Measurements from ENCODE around the gene KCNJ11. TPM values are rescaled to one million over a fixed set of nuclear protein-coding genes. Genes with fewer than 3 reads are reported as not detected.

The KCNJ11 gene
- total and polyA plus RNA-seq, 2 of the 8 experiments (the other 6 are each of a cell fraction or from before 2014, with no cell fraction given), result 3.8 to 6.3 TPM

DNA sequence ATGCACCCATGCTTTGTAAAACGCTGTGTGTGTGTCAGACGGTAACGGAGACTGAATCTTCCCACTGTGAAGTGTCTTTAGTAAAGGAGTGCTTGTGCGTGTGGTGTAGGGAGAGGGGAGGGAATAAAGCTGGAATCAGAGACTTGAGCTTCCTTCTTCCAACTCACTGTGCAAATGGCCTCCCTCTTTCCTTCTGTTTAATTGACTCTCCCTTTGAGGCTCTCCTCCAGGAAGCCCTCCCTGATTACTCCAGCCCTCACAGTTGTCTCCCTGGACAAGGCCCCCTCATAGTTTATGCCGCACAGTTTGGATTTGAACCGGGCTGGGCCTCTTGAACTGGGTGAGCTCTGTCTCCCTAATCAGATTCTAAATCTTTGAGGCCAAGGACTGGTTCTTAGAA is 23.0 kb upstream of the KCNJ11 start (continued):
- TF ChIP-seq SAP30 (IDR thresholded peaks at IDR 0.05; ENCODE audit: insufficient read depth, insufficient replicate concordance, low read length) (no peak), BCL11A (IDR thresholded peaks at IDR 0.05; ENCODE audit: low read depth in 2 of 2, low read length in 2 of 2) (no peak), ASH2L (IDR thresholded peaks at IDR 0.05; ENCODE audit: low read length) (no peak), BRCA1 (IDR thresholded peaks at IDR 0.05; ENCODE audit: low read depth, low read length) (no peak), EP300 (IDR thresholded peaks at IDR 0.05; ENCODE audit: borderline replicate concordance in 1 of 2, low read depth in 2 of 2, low read length in 2 of 2) (no peak)
